B cell (primary cell): ENCODE measurements around the gene PEDS1. TPM values are rescaled to one million over a fixed set of nuclear protein-coding genes. Genes with fewer than 3 reads are reported as not detected.

ENCODE experiments used
- ATAC-seq: fragments of 200-7000 bp; cut with Tn5 transposase; one replicate; pipeline ENCODE4 v1.10.0; 2021; ENCODE audit warnings: low read depth, mild to moderate bottlenecking, moderate number of reproducible peaks, moderate library complexity
- CTCF ChIA-PET: fragments of 350-600 bp; sonication (Branson Sonifier 250); formaldehyde crosslinking; loops from one replicate; lab custom pipeline; 2021; ENCODE audit warnings: antibody characterized with exemption, inconsistent platforms; lab: Charles Lee
- POLR2A ChIA-PET: fragments of 350-600 bp; sonication (Branson Sonifier 250); formaldehyde crosslinking; loops from one replicate; lab custom pipeline; 2021; ENCODE audit warnings: antibody characterized with exemption; lab: Charles Lee
- DNase-seq: peaks from one replicate; pipeline ENCODE4 v3.0.0; 2013
- H2AFZ ChIP-seq: 2 replicates; pipeline ENCODE4 v1.6.1; 2012; ENCODE audit warnings: mild to moderate bottlenecking, low read depth, low read length; ENCODE audit not compliant: insufficient read depth, poor library complexity, severe bottlenecking
- H3K27ac ChIP-seq, 2 donors: 1 replicate in 1 of 2; 2 replicates in 1 of 2; pipeline ENCODE4 v1.5.1; 2012 to 2013; ENCODE audit warnings: low read length in 2 of 2, mild to moderate bottlenecking in 2 of 2, moderate library complexity in 1 of 2
- H3K27me3 ChIP-seq, 4 experiments: fragments of 200-600 bp in 1 of 4; sonication (generic) in 1 of 4; replicated peaks in 1 of 4; 1 replicate in 2 of 4; 2 replicates in 2 of 4; pipeline versions ENCODE4 v1.6.1 to v1.7.0; 2013 to 2016; ENCODE audit warnings: low read length in 3 of 4, mild to moderate bottlenecking in 2 of 4, mixed read lengths in 1 of 4, moderate library complexity in 1 of 4; ENCODE audit not compliant: insufficient read depth in 4 of 4, control insufficient read depth in 3 of 4; ENCODE audit errors: control extremely low read depth in 1 of 4
- H3K36me3 ChIP-seq, 2 experiments: replicated peaks in 1 of 2; 1 replicate in 1 of 2; 2 replicates in 1 of 2; pipeline versions ENCODE4 v1.6.1 to v1.7.1; 2013; ENCODE audit warnings: low read length in 1 of 2; ENCODE audit not compliant: insufficient read depth in 2 of 2, control insufficient read depth in 1 of 2; ENCODE audit errors: control extremely low read depth in 1 of 2, extremely low read depth in 1 of 2
- H3K4me1 ChIP-seq, 2 donors: fragments of 200-600 bp in 1 of 2; sonication (generic) in 1 of 2; 1 replicate in 1 of 2; 2 replicates in 1 of 2; pipeline versions ENCODE4 v1.5.1 to v1.6.1; 2013 to 2017; ENCODE audit warnings: low read length in 2 of 2; ENCODE audit not compliant: control insufficient read depth in 2 of 2, insufficient read depth in 2 of 2
- H3K4me2 ChIP-seq: replicated peaks from 2 replicates; pipeline ENCODE3; 2012; ENCODE audit warnings: mild to moderate bottlenecking, low read depth, low read length; ENCODE audit not compliant: poor library complexity, severe bottlenecking
- H3K4me3 ChIP-seq, 5 experiments: fragments of 200-600 bp in 1 of 5; sonication (generic) in 1 of 5; 1 replicate in 3 of 5; 2 replicates in 2 of 5; pipeline versions ENCODE4 v1.5.1 to v1.7.0; 2011 to 2016; ENCODE audit warnings: low read length in 4 of 5, mild to moderate bottlenecking in 4 of 5, low read depth in 2 of 5, control low read depth in 1 of 5, moderate library complexity in 1 of 5; ENCODE audit not compliant: insufficient read depth in 1 of 5; ENCODE audit errors: control extremely low read depth in 1 of 5, extremely low read depth in 1 of 5
- H3K79me2 ChIP-seq: fragments of 200-600 bp; sonication (generic); one replicate; pipeline ENCODE4 v1.6.0; 2016; ENCODE audit warnings: low read length; ENCODE audit not compliant: control insufficient read depth, insufficient read depth
- H3K9ac ChIP-seq: fragments of 200-600 bp; sonication (generic); 2 replicates; pipeline ENCODE4 v1.6.1; 2017; ENCODE audit warnings: mild to moderate bottlenecking, low read length, moderate library complexity
- H3K9me3 ChIP-seq, 3 donors: one replicate each; pipeline versions ENCODE4 v1.6.1 to v1.7.1; 2013; ENCODE audit warnings: low read length in 2 of 3; ENCODE audit not compliant: control insufficient read depth in 2 of 3, insufficient read depth in 1 of 3; ENCODE audit errors: control extremely low read depth in 1 of 3
- H4K20me1 ChIP-seq: 2 replicates; pipeline ENCODE4 v1.6.0; 2012; ENCODE audit warnings: mild to moderate bottlenecking, low read length; ENCODE audit not compliant: insufficient read depth, control insufficient read depth, poor library complexity, severe bottlenecking
- H3K27ac Mint-ChIP-seq: one replicate; pipeline ENCODE4 v1.8.0; 2021; ENCODE audit warnings: mixed read lengths
- H3K27me3 Mint-ChIP-seq: one replicate; pipeline ENCODE4 v1.8.0; 2021; ENCODE audit warnings: mixed read lengths
- H3K4me1 Mint-ChIP-seq: one replicate; pipeline ENCODE4 v1.8.0; 2021; ENCODE audit warnings: mixed read lengths
- H3K4me3 Mint-ChIP-seq: one replicate; pipeline ENCODE4 v1.8.0; 2021; ENCODE audit warnings: mixed read lengths
- H3K9me3 Mint-ChIP-seq: one replicate; pipeline ENCODE4 v1.8.0; 2022; ENCODE audit warnings: mixed read lengths; ENCODE audit not compliant: insufficient read depth
- EZH2 ChIP-seq: IDR thresholded peaks from 2 replicates; pipeline ENCODE4 v1.6.1; 2012; ENCODE audit warnings: borderline replicate concordance, low read depth, mild to moderate bottlenecking, moderate library complexity, low read length; ENCODE audit not compliant: insufficient read depth, poor library complexity, severe bottlenecking
- WGBS: methylation state at CpG from one replicate; pipeline ENCODE4 v1.1.5; 2013; ENCODE audit warnings: missing lambda C conversion rate; ENCODE audit not compliant: insufficient coverage; 5-methylcytosine and 5-hydroxymethylcytosine counted together
- intact Hi-C: fragments of 100-400 bp; cut with micrococcal nuclease; formaldehyde crosslinking; loops from one replicate; pipeline ENCODE4 v1.10.0; 2022
- polyA plus RNA-seq: library from polyadenylated mRNA; depleted of rRNA; stranded (reverse); fragments of >200 nt; gene quantifications from 2 replicates; pipeline ENCODE4 v1.2.3, GENCODE V29; 2012
- total RNA-seq, 2 donors: library from RNA; stranded (reverse); fragments of 120-200 nt in 1 of 2; gene quantifications; 1 replicate in 1 of 2; 2 replicates in 1 of 2; pipeline versions ENCODE4 v1.2.3 to v1.2.4, GENCODE V29; 2013 to 2022
- TF ChIP-seq, protein P1 (sequence below): fragments of 200-600 bp; IDR thresholded peaks from one replicate; pipeline ENCODE4 v1.8.0; 2022; ENCODE audit warnings: antibody characterized with exemption, mild to moderate bottlenecking

The PEDS1 gene
- total and polyA plus RNA-seq, 2 donors (not counting 1 experiment from before 2014, with no cell fraction given), result 11.2 to 38.7 TPM

DNA sequence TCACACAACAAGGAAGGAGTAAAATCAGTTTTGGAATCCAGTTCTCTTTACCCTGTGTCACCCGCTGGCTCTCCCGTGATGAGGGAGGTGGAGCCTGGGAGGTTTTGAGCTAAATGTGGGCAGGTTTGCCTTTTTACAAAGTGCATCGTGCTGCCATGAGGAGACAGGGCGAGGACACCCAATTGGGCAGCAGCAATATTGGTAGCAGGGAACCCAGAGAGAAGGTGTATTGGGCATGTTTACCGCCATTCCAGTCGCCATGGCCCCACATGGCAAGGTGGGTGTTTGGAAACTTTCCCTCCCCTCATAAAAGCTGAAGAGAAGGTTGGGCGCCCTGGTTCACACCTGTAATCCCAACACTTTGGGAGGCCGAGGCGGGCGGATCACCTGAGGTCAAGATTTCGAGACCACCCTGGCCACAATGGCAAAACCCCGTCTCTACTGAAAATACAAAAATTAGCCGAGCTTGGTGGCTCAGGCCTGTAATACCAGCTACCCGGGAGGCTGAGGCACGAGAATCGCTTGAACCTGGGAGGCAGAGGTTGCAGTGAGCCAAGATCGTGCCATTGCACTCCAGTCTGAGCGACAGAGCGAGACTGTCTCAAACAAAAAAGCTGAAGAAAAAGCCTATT is 37.0 kb downstream of the PEDS1 start:
- Histone ChIP-seq H3K79me2 (peaks cover 41% of the 10 kb centered on the region), H3K4me1 (peaks cover 32 to 33% of the 10 kb centered on the region in 2 donors), H3K27me3 (no peaks in the 10 kb centered on the region), H3K27ac (peak overlapping the region; percentile 29 to 46), H3K9ac (peak overlapping the region; percentile 67), H3K4me3 (peak overlapping the region; percentile 54 to 78 (median 64)), H3K36me3 (no peaks in the 10 kb centered on the region), H3K9me3 (no peaks in the 10 kb centered on the region), H4K20me1 (peaks cover 12% of the 10 kb centered on the region), H2AFZ (peak overlapping the region; percentile 75), H3K4me2 (peak overlapping the region; percentile 80)
- Mint-ChIP-seq H3K4me1 (peaks cover 49% of the 10 kb centered on the region), H3K9me3 (no peaks in the 10 kb centered on the region), H3K4me3 (peak overlapping the region; percentile 85), H3K27ac (peak overlapping the region; percentile 86), H3K27me3 (no peaks in the 10 kb centered on the region)
- CTCF ChIA-PET, result interaction anchor here (0.6 to 20.7 kb wide), 9 partner anchors 32 to 899 kb away, joined by 3 to 297 read pairs (median 6); partner anchors contain the start of gene PEDS1
- intact Hi-C loops, result loop anchor here (5.0 kb wide), 1 partner anchor 816 kb away; the partner anchor contains the start of gene ADNP
- TF ChIP-seq, protein P1, sequence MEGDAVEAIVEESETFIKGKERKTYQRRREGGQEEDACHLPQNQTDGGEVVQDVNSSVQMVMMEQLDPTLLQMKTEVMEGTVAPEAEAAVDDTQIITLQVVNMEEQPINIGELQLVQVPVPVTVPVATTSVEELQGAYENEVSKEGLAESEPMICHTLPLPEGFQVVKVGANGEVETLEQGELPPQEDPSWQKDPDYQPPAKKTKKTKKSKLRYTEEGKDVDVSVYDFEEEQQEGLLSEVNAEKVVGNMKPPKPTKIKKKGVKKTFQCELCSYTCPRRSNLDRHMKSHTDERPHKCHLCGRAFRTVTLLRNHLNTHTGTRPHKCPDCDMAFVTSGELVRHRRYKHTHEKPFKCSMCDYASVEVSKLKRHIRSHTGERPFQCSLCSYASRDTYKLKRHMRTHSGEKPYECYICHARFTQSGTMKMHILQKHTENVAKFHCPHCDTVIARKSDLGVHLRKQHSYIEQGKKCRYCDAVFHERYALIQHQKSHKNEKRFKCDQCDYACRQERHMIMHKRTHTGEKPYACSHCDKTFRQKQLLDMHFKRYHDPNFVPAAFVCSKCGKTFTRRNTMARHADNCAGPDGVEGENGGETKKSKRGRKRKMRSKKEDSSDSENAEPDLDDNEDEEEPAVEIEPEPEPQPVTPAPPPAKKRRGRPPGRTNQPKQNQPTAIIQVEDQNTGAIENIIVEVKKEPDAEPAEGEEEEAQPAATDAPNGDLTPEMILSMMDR, result no peak
- no peak for TF ChIP-seq EZH2
- no peak for ATAC-seq
- POLR2A ChIA-PET, result interaction anchor here (0.6 to 1.6 kb wide), 5 partner anchors 36 to 814 kb away, joined by 4 to 10 read pairs (median 4); partner anchors contain the start of gene PEDS1
- no peak for DNase-seq
- WGBS, result 88% methylated on average over 11 of the region's 19 CpGs
